Measurements from ENCODE around the gene EPHA8.
A peak's percentile ranks its signal among the peaks of the same experiment; 100 is the strongest.

GRCh38 chr1:22618056-22618455 is 54.8 kb downstream of the EPHA8 start:
- TF ChIP-seq, protein P1, sequence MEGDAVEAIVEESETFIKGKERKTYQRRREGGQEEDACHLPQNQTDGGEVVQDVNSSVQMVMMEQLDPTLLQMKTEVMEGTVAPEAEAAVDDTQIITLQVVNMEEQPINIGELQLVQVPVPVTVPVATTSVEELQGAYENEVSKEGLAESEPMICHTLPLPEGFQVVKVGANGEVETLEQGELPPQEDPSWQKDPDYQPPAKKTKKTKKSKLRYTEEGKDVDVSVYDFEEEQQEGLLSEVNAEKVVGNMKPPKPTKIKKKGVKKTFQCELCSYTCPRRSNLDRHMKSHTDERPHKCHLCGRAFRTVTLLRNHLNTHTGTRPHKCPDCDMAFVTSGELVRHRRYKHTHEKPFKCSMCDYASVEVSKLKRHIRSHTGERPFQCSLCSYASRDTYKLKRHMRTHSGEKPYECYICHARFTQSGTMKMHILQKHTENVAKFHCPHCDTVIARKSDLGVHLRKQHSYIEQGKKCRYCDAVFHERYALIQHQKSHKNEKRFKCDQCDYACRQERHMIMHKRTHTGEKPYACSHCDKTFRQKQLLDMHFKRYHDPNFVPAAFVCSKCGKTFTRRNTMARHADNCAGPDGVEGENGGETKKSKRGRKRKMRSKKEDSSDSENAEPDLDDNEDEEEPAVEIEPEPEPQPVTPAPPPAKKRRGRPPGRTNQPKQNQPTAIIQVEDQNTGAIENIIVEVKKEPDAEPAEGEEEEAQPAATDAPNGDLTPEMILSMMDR (IDR thresholded peaks at IDR 0.05; ENCODE audit: insufficient read depth, low read depth, low read length) = no peak
- TF ChIP-seq EZH2 (IDR thresholded peaks at IDR 0.05; ENCODE audit: insufficient read depth, low read length) = peak; percentile 36

Data from astrocyte (in vitro differentiated cells and primary cell).